Measurements from ENCODE around the gene SPG7.

DNA sequence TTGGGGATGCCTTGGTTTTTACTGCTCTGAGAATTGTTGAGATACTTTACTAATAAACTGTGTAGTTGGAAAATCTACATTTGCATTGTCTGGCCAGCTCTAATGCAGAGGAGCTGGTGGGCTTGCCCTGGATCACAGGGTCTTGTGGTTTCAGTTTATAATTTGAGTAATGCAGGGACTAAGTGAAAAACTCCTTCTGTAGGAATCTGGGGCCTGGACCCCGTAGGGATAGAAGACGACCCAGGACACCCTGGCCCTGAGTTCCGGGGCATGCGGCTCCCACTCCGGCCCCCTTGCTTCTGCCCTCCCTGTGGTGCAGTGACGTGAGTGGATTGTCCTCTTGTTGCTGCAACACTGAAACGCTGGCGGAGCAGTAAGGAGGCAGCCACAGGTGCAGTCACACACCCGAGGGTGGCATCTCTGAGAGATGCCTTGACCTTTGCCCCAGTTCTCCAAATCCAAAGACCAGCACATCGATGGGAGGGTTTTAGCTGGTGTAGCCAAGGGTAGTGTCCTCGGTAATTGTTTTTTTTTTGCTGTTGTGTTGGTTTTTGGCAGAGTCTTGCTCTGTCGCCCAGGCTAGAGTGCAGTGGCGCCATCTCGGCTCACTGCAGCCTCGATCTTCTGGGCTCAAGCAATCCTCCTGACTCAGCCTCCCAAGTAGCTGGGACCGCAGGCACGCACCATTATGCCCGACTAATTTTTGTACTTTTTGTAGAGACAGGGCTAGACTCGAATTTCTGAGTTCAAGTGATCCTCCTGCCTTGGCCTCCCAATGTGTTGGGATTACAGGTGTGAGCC lies 49.7 kb downstream of the SPG7 start:
- TF ChIP-seq CTCF (conservative IDR thresholded peaks at IDR 0.05 in 1 of 2, IDR thresholded peaks at IDR 0.05 in 1 of 2; ENCODE audit: low read depth in 1 of 2, low read length in 2 of 2): no peak
- TF ChIP-seq EZH2 (IDR thresholded peaks at IDR 0.05; ENCODE audit: low read length, missing control alignments): no peak
